HepG2 (cell line): ENCODE results near the gene UBL4B. TPM values are rescaled to one million over a fixed set of nuclear protein-coding genes. Genes with fewer than 3 reads are reported as not detected.
"Not testable (repeated sequence)": the region's sequence is repeated elsewhere in the genome, so short reads cannot be mapped to it uniquely, and the experiment has no call there.

Experiments used
- ATAC-seq: fragments of 200-7000 bp; cut with Tn5 transposase; 3 replicates; pipeline ENCODE4 v1.9.1; 2020; ENCODE audit warnings: mild to moderate bottlenecking, moderate library complexity
- BruUV-seq: library from RNA; stranded (reverse); fragments of 400-500 nt; replicated peaks from 2 replicates; lab custom pipeline; 2021; lab: Mats Ljungman, UMichigan
- CTCF ChIA-PET: fragments of 300-600 bp; formaldehyde crosslinking; extraction: SDS; loops from one replicate; lab custom pipeline; 2021; ENCODE audit warnings: low total read pairs, inconsistent platforms, low intra/inter-chr PET ratio; lab: Yijun Ruan, JAX
- POLR2A ChIA-PET: fragments of 350-600 bp; sonication (Branson Sonifier 250); formaldehyde crosslinking; loops from one replicate; lab custom pipeline; 2020; ENCODE audit warnings: antibody characterized with exemption, inconsistent platforms; lab: Yijun Ruan, JAX
- DNase-seq: peaks from one replicate; pipeline ENCODE4 v3.0.0-alpha.2; 2015; ENCODE audit warnings: low spot score
- FAIRE-seq: peaks from 3 replicates; lab custom pipeline; 2011; peaks lifted over from hg19 to GRCh38; lab: Jason Lieb, UNC
- H2AFZ ChIP-seq: one replicate; pipeline ENCODE4 v1.6.1; 2011; ENCODE audit warnings: low read length, inconsistent platforms
- H3K27ac ChIP-seq: fragments of 300-600 bp; 3 replicates; pipeline ENCODE4 v1.8.0; 2011; ENCODE audit warnings: mixed run types, mild to moderate bottlenecking, mixed read lengths, low read length, inconsistent platforms; ENCODE audit not compliant: insufficient read depth; ENCODE audit errors: extremely low read length
- H3K27me3 ChIP-seq, 2 experiments: fragments of 200-600 bp in 1 of 2; 2 replicates in 1 of 2; 3 replicates in 1 of 2; pipeline versions ENCODE4 v1.6.0 to v1.8.0; 2011; ENCODE audit warnings: low read length in 2 of 2, mild to moderate bottlenecking in 2 of 2, moderate library complexity in 2 of 2, inconsistent platforms in 1 of 2; ENCODE audit not compliant: insufficient read depth in 2 of 2, control insufficient read depth in 1 of 2
- H3K36me3 ChIP-seq, 2 experiments: fragments of 200-600 bp in 1 of 2; replicated peaks in 1 of 2; 2 replicates in 1 of 2; 3 replicates in 1 of 2; pipeline versions ENCODE4 v1.5.1 to v1.8.0; 2011; ENCODE audit warnings: low read length in 2 of 2, inconsistent platforms in 1 of 2; ENCODE audit not compliant: insufficient read depth in 2 of 2, control insufficient read depth in 1 of 2
- H3K4me1 ChIP-seq: 2 replicates; pipeline ENCODE4 v1.5.1; 2012; ENCODE audit warnings: low read length, inconsistent platforms; ENCODE audit not compliant: insufficient read depth
- H3K4me2 ChIP-seq: 2 replicates; pipeline ENCODE4 v1.6.0; 2011; ENCODE audit warnings: low read depth, low read length, inconsistent platforms
- H3K4me3 ChIP-seq, 3 experiments: fragments of 200-600 bp in 1 of 3; sonication (generic), shearing (Covaris generic) in 1 of 3; replicated peaks in 1 of 3; 2 replicates each; pipeline ENCODE4 v1.5.1; 2011 to 2016; ENCODE audit warnings: low read length in 3 of 3, inconsistent platforms in 2 of 3, low read depth in 2 of 3, mild to moderate bottlenecking in 2 of 3, control low read depth in 1 of 3, mixed read lengths in 1 of 3; ENCODE audit not compliant: insufficient read depth in 1 of 3
- H3K79me2 ChIP-seq: one replicate; pipeline ENCODE4 v1.6.1; 2011; ENCODE audit warnings: low read length, inconsistent platforms; ENCODE audit not compliant: insufficient read depth
- H3K9ac ChIP-seq: 2 replicates; pipeline ENCODE4 v1.6.0; 2011; ENCODE audit warnings: mild to moderate bottlenecking, low read depth, low read length, inconsistent platforms; ENCODE audit not compliant: insufficient read depth
- H3K9me3 ChIP-seq: 2 replicates; pipeline ENCODE4 v1.5.1; 2012; ENCODE audit warnings: mild to moderate bottlenecking, low read length
- H4K20me1 ChIP-seq: 2 replicates; pipeline ENCODE4 v1.6.0; 2011; ENCODE audit warnings: inconsistent platforms, mild to moderate bottlenecking, low read length, moderate library complexity; ENCODE audit not compliant: insufficient read depth
- GFI1 ChIP-seq: sonication (generic); formaldehyde crosslinking; IDR thresholded peaks from 2 replicates; pipeline ENCODE4 v1.5.0; 2020; ENCODE audit warnings: missing genetic modification reagents, mild to moderate bottlenecking, borderline replicate concordance
- HMG20A ChIP-seq: IDR thresholded peaks from 2 replicates; pipeline ENCODE4 v1.6.1; 2016; ENCODE audit warnings: borderline replicate concordance
- RARG ChIP-seq: sonication (generic); formaldehyde crosslinking; IDR thresholded peaks from 2 replicates; pipeline ENCODE4 v1.4.0; 2020; ENCODE audit warnings: low read depth, mild to moderate bottlenecking, missing genetic modification reagents
- SMAD3 ChIP-seq: sonication (generic); formaldehyde crosslinking; IDR thresholded peaks from 2 replicates; pipeline ENCODE4 v1.4.0; 2020; ENCODE audit warnings: missing genetic modification reagents
- ZNF3 ChIP-seq: IDR thresholded peaks from 2 replicates; pipeline ENCODE4 v1.7.0; 2017; ENCODE audit warnings: inconsistent platforms
- ZNF34 ChIP-seq: sonication (generic); formaldehyde crosslinking; IDR thresholded peaks from 2 replicates; pipeline ENCODE4 v1.4.0; 2020; ENCODE audit warnings: mild to moderate bottlenecking, missing genetic modification reagents, borderline replicate concordance
- ZNF468 ChIP-seq: sonication (generic); formaldehyde crosslinking; IDR thresholded peaks from 2 replicates; pipeline ENCODE4 v1.8.0; 2022; ENCODE audit warnings: mild to moderate bottlenecking, moderate library complexity, missing genetic modification reagents
- ZNF629 ChIP-seq: sonication (generic); formaldehyde crosslinking; conservative IDR thresholded peaks from 2 replicates; pipeline ENCODE4 v1.5.0; 2020; ENCODE audit warnings: missing genetic modification reagents
- ZNF720 ChIP-seq: sonication (generic); formaldehyde crosslinking; IDR thresholded peaks from 2 replicates; pipeline ENCODE4 v1.4.0; 2020; ENCODE audit warnings: missing genetic modification reagents
- ZSCAN9 ChIP-seq: IDR thresholded peaks from 2 replicates; pipeline ENCODE4 v1.6.1; 2016; ENCODE audit warnings: borderline replicate concordance
- WGBS: methylation state at CpG from one replicate; pipeline ENCODE4 v1.1.6; 2017; ENCODE audit warnings: low lambda C conversion rate; 5-methylcytosine and 5-hydroxymethylcytosine counted together
- in situ Hi-C: cut with HindIII; loops from 2 replicates; pipeline ENCODE4 v1.10.0; 2017; ENCODE audit warnings: low pct_unique_long_range_greater_than_20kb; ENCODE audit not compliant: extremely low pct_ligation_motif_present
- intact Hi-C: fragments of 100-400 bp; cut with micrococcal nuclease; formaldehyde crosslinking; loops from one replicate; pipeline ENCODE4 v1.10.0; 2022; ENCODE audit not compliant: unreplicated experiment
- polyA plus RNA-seq, 8 experiments: library from polyadenylated mRNA; depleted of rRNA in 3 of 8; stranded (reverse) in 7 of 8; unstranded in 1 of 8; fragments of >200 nt; fragmentation: Illumina TruSeq in 4 of 8; extraction: Trizol in 4 of 8; gene quantifications; 2 replicates each; pipeline versions ENCODE4 v1.2.1 to v1.2.3, GENCODE V29; 2011 to 2016; ENCODE audit warnings: low read depth in 4 of 8, missing spikeins in 1 of 8, mixed read lengths in 1 of 8; ENCODE audit not compliant: insufficient read depth in 1 of 8
- total RNA-seq, 5 experiments: library from RNA; depleted of rRNA; stranded (reverse); fragments of >200 nt; fragmentation: Illumina TruSeq; extraction: Trizol; gene quantifications; 2 replicates each; pipeline ENCODE4 v1.2.3, GENCODE V29; 2016; ENCODE audit warnings: low read depth in 1 of 5
- TF ChIP-seq, protein P1 (sequence below): IDR thresholded peaks from 2 replicates; pipeline ENCODE4 v1.6.1; 2016; ENCODE audit warnings: control low read depth
- TF ChIP-seq, protein P2 (sequence below): sonication (generic); formaldehyde crosslinking; IDR thresholded peaks from 2 replicates; pipeline ENCODE4 v1.8.1; 2023; ENCODE audit warnings: missing genetic modification reagents, mild to moderate bottlenecking, borderline replicate concordance

Gene UBL4B
- total and polyA plus RNA-seq, 2 of the 13 experiments (the other 11 are each of a cell fraction or from before 2014, with no cell fraction given), result not detected

DNA sequence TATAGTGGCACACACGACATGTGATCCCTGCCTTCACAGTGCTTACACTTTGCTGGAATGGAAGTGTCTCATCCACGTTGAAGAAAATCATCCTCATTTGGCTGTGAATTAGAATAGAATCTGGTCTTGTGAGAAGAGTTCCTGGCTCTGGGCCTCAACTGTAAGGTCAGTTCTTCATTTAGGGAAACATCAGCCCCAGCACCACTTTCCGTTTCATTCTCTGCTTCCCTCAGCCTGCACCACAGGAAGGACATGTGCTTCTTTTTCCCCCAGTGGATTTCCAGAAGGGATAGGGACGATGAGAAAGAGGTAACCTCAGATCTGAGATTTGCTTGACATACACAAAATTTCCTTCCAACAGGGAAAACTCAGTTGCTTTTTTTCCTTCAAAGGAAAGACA, 38.1 kb upstream of the UBL4B start:
- Histone ChIP-seq H3K9me3 (no peaks in the 10 kb centered on the region), H3K9ac (no peak overlapping the region), H4K20me1 (no peaks in the 10 kb centered on the region), H3K4me2 (no peak overlapping the region), H3K36me3 (no peaks in the 10 kb centered on the region), H3K4me3 (no peak overlapping the region), H3K4me1 (no peaks in the 10 kb centered on the region), H3K27ac (no peak overlapping the region), H3K79me2 (no peaks in the 10 kb centered on the region), H2AFZ (no peak overlapping the region), H3K27me3 (peaks cover 6 to 28% of the 10 kb centered on the region in 2 experiments; a peak in 4 of 5 replicates)
- no TSS peak for BruUV-seq
- intact Hi-C loops, result no loop called here
- 17% methylated on average over 4 of the region's 4 CpGs for WGBS
- ChIA-PET CTCF (no interaction called here), POLR2A (no interaction called here)
- in situ Hi-C loops, result no loop called here
- FAIRE-seq, result no peak
- no peak for ATAC-seq
- TF ChIP-seq RARG (CRISPR knock-in tag), result no peak
- TF ChIP-seq ZNF34 (CRISPR knock-in tag), result no peak
- no peak for TF ChIP-seq HMG20A (CRISPR knock-in tag)
- TF ChIP-seq, protein P1, sequence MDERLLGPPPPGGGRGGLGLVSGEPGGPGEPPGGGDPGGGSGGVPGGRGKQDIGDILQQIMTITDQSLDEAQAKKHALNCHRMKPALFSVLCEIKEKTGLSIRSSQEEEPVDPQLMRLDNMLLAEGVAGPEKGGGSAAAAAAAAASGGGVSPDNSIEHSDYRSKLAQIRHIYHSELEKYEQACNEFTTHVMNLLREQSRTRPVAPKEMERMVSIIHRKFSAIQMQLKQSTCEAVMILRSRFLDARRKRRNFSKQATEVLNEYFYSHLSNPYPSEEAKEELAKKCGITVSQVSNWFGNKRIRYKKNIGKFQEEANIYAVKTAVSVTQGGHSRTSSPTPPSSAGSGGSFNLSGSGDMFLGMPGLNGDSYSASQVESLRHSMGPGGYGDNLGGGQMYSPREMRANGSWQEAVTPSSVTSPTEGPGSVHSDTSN (CRISPR knock-in tag), result no peak
- DNase-seq, result no peak

DNA sequence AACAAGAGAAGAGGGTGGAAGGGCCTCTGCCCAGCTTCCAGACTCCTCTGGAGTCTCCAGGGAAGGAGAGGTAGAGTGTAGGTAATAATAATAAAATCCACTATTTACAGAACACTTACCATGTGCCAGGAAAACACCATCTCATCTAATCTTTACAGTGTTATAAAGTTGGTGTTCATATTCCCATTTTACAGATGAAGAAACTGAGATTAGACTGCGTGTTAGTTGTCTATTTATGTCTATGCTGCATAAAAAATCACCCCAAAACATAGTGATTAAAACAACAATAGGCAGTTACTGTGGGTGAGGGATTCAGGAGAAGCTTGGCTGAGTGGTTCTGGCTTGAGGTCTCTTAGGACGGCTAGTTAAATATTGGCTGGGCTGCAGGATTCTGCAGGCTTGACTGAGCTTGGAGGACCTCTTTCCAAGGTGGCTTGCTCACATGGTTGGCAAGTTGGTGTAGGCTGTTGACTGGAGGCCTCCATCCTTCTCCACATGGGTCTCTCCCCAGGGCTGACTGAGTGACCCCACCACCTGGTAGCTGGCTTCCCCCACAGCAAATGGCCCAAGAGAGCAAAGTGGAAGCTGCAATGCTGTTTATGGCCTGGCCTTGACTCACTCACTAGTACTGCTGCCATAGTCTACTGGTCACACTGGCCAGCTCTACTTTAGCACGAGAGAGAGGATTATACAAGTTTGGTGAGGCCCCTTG, 35.3 kb upstream of the UBL4B start:
- Histone ChIP-seq H3K27ac (no peak overlapping the region), H3K9ac (no peak overlapping the region), H3K4me3 (no peak overlapping the region), H4K20me1 (no peaks in the 10 kb centered on the region), H3K4me2 (no peak overlapping the region), H3K9me3 (no peaks in the 10 kb centered on the region), H3K4me1 (no peaks in the 10 kb centered on the region), H3K36me3 (no peaks in the 10 kb centered on the region), H3K27me3 (peaks cover 1 to 15% of the 10 kb centered on the region in 2 experiments; a peak in 3 of 5 replicates), H2AFZ (no peak overlapping the region), H3K79me2 (no peaks in the 10 kb centered on the region)
- ChIA-PET CTCF (no interaction called here), POLR2A (interaction anchor here (1.0 kb wide), 1 partner anchor 14 kb away, joined by 3 read pairs; no protein-coding TSS in a partner anchor)
- ATAC-seq (no peak), FAIRE-seq (no peak), DNase-seq (no peak)
- intact Hi-C loops (no loop called here), in situ Hi-C loops (no loop called here)
- WGBS, result 8% methylated on average over 3 of the region's 3 CpGs
- TF ChIP-seq ZNF629 (CRISPR knock-in tag) (peak; percentile 61), ZNF468 (CRISPR knock-in tag) (no peak), ZSCAN9 (no peak), ZNF720 (CRISPR knock-in tag) (no peak), SMAD3 (CRISPR knock-in tag) (no peak), GFI1 (CRISPR knock-in tag) (no peak), ZNF3 (no peak)
- TF ChIP-seq, protein P2, sequence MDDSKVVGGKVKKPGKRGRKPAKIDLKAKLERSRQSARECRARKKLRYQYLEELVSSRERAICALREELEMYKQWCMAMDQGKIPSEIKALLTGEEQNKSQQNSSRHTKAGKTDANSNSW (CRISPR knock-in tag), result no peak
- no TSS peak for BruUV-seq

DNA sequence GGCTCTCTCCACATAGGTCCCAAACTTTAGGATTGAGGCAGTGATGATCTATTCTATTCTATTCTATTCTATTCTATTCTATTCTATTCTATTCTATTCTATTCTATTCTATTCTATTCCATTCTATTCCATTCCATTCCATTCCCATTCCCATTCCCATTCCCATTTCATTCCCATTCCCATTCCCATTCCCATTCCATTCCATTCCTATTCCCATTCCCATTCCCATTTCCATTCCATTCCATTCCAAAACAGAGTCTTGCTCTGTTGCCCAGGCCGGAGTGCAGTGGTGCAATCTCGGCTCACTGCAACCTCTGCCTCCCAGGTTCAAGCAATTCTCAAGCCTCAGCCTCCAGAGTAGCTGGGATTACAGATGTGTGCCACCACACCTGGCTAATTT, 32.2 kb upstream of the UBL4B start:
- intact Hi-C loops, DNase-seq, POLR2A ChIA-PET, H3K36me3 ChIP-seq, BruUV-seq, FAIRE-seq, H3K4me1 ChIP-seq, H3K4me3 ChIP-seq, H3K79me2 ChIP-seq, H4K20me1 ChIP-seq, H3K27ac ChIP-seq, H2AFZ ChIP-seq, in situ Hi-C loops, H3K4me2 ChIP-seq, CTCF ChIA-PET, H3K9me3 ChIP-seq, ATAC-seq, H3K9ac ChIP-seq: not testable (repeated sequence)
- H3K27me3 ChIP-seq, result peaks cover 1 to 28% of the 10 kb centered on the region in 2 experiments; a peak in 4 of 5 replicates
- 21% methylated on average over 2 of the region's 2 CpGs for WGBS
